Right ventricle myocardium inferior (tissue), 1 donor: ENCODE measurements around the gene SFT2D2. TPM values are rescaled to one million over a fixed set of nuclear protein-coding genes. Genes with fewer than 3 reads are reported as not detected.
A peak's percentile ranks its signal among the peaks of the same experiment; 100 is the strongest.
"Not testable (repeated sequence)": the region's sequence is repeated elsewhere in the genome, so short reads cannot be mapped to it uniquely, and the experiment has no call there.

Source experiments
- ATAC-seq: fragments of 200-7000 bp; cut with Tn5 transposase; one replicate; pipeline ENCODE4 v1.9.1; 2020; ENCODE audit warnings: mild to moderate bottlenecking, moderate library complexity
- DNase-seq: peaks from one replicate; pipeline ENCODE4 v3.0.0; 2021; ENCODE audit errors: missing footprints
- intact Hi-C: fragments of 100-400 bp; cut with DNase I; formaldehyde crosslinking; loops from one replicate; pipeline ENCODE4 v1.11.0; 2022
- long read RNA-seq: library from polyadenylated mRNA; unstranded; transcript quantifications from one replicate; pipeline ENCODE4 v2.0.0, GENCODE V29; 2021
- total RNA-seq: library from RNA; stranded (reverse); fragmentation: NEBNext Ultra II Directional; extraction: Animal tissue kit (Norgen Biotek cat#: 25700); gene quantifications from one replicate; pipeline ENCODE4 v1.2.1, GENCODE V29; 2021
- donor health status: DM: no; HTN: yes; CAD: no; lungs with severe emphysema.

Gene SFT2D2
- total RNA-seq = 16.9 TPM
- long read RNA-seq, full-length matches to known transcripts = 1 of 1 reads
- long read RNA-seq, partial matches to known transcripts = 0 of 1 reads
- long read RNA-seq, other reads (novel, unspliced or antisense) = 0 of 1 reads

- intact Hi-C loops = loop anchor here (5.0 kb wide), 1 partner anchor 48 kb away; the partner anchor contains the start of gene TIPRL
- DNase-seq = peak; percentile 91
- ATAC-seq = peak; percentile 96
Measured at GRCh38 chr1:168225476-168226190, at the start of gene SFT2D2. TSS of gene SFT2D2 (plus strand) at chr1:168226004. CDS start at chr1:168226080, 76 bp downstream.

- no peak for ATAC-seq
- intact Hi-C loops = loop anchor here (5.0 kb wide), 1 partner anchor 49 kb away; the partner anchor contains the start of gene SFT2D2
- DNase-seq = no peak
Measured at GRCh38 chr1:168178227-168178637, 47.6 kb upstream of the SFT2D2 start.

- intact Hi-C loops = loop anchor here (5.0 kb wide), 1 partner anchor 48 kb away; the partner anchor contains the start of gene SFT2D2
- DNase-seq = peak; percentile 98
- ATAC-seq = peak; percentile 98
Measured at GRCh38 chr1:168178638-168179437, 47.0 kb upstream of the SFT2D2 start, which contains the start of gene TIPRL. TSS of gene TIPRL (plus strand) at chr1:168178962. CDS start at chr1:168179078, 116 bp downstream.

- no peak for ATAC-seq
- DNase-seq = no peak
- intact Hi-C loops = loop anchor here (5.0 kb wide), 1 partner anchor 48 kb away; the partner anchor contains the start of gene SFT2D2
Measured at GRCh38 chr1:168179438-168180147, 46.2 kb upstream of the SFT2D2 start.

- ATAC-seq (no peak), DNase-seq (no peak)
- intact Hi-C loops = no loop called here
Measured at GRCh38 chr1:168180148-168180524, 45.7 kb upstream of the SFT2D2 start.

GRCh38 chr1:168181063-168181720, 44.6 kb upstream of the SFT2D2 start:
- intact Hi-C loops, ATAC-seq, DNase-seq: not testable (repeated sequence)

- ATAC-seq (no peak), DNase-seq (no peak)
- intact Hi-C loops = no loop called here
Measured at GRCh38 chr1:168187177-168187576, 38.6 kb upstream of the SFT2D2 start.

GRCh38 chr1:168190403-168190802, 35.4 kb upstream of the SFT2D2 start:
- ATAC-seq (no peak), DNase-seq (no peak)
- intact Hi-C loops = no loop called here

GRCh38 chr1:168195199-168196135, 30.3 kb upstream of the SFT2D2 start:
- ATAC-seq = no peak
- intact Hi-C loops = no loop called here
- DNase-seq = no peak

GRCh38 chr1:168199056-168199455, 26.7 kb upstream of the SFT2D2 start:
- no peak for DNase-seq
- intact Hi-C loops = no loop called here
- ATAC-seq = no peak

- intact Hi-C loops = no loop called here
- peak; percentile 90 for ATAC-seq
- DNase-seq = no peak
Measured at GRCh38 chr1:168202941-168203654, 22.7 kb upstream of the SFT2D2 start.

GRCh38 chr1:168206111-168206510, 19.7 kb upstream of the SFT2D2 start:
- DNase-seq (no peak), ATAC-seq (no peak)
- intact Hi-C loops = no loop called here

GRCh38 chr1:168207673-168208072, 18.1 kb upstream of the SFT2D2 start:
- intact Hi-C loops, ATAC-seq, DNase-seq: not testable (repeated sequence)

- intact Hi-C loops = no loop called here
- ATAC-seq (no peak), DNase-seq (no peak)
Measured at GRCh38 chr1:168210312-168210711, 15.5 kb upstream of the SFT2D2 start.

- intact Hi-C loops = no loop called here
- no peak for DNase-seq
- no peak for ATAC-seq
Measured at GRCh38 chr1:168213349-168213748, 12.5 kb upstream of the SFT2D2 start.

- ATAC-seq (peak; percentile 56), DNase-seq (no peak)
- intact Hi-C loops = no loop called here
Measured at GRCh38 chr1:168216171-168216570, 9.6 kb upstream of the SFT2D2 start.

GRCh38 chr1:168217664-168218063, 8.1 kb upstream of the SFT2D2 start:
- intact Hi-C loops = no loop called here
- ATAC-seq (no peak), DNase-seq (no peak)
